Nephron (organoid): Measurements from ENCODE around the gene ZNF148.

Experiments used
- H3K27ac Mint-ChIP-seq, 3 experiments: 2 replicates each; pipeline ENCODE4 v1.8.0; 2020; ENCODE audit warnings: mixed read lengths in 3 of 3, mild to moderate bottlenecking in 2 of 3, moderate library complexity in 1 of 3
- H3K27me3 Mint-ChIP-seq: 2 replicates; pipeline ENCODE4 v1.8.0; 2021; ENCODE audit warnings: low read depth, mild to moderate bottlenecking, moderate library complexity, mixed read lengths
- H3K36me3 Mint-ChIP-seq: 2 replicates; pipeline ENCODE4 v1.8.0; 2020; ENCODE audit warnings: low read depth, mixed read lengths
- H3K4me1 Mint-ChIP-seq: 2 replicates; pipeline ENCODE4 v1.8.0; 2020; ENCODE audit warnings: mixed read lengths
- H3K4me3 Mint-ChIP-seq, 3 experiments: 2 replicates each; pipeline ENCODE4 v1.8.0; 2020; ENCODE audit warnings: mild to moderate bottlenecking in 3 of 3, mixed read lengths in 3 of 3, moderate library complexity in 2 of 3
- H3K9me3 Mint-ChIP-seq: 2 replicates; pipeline ENCODE4 v1.8.0; 2020; ENCODE audit warnings: mixed read lengths
- TF ChIP-seq, protein P1 (sequence below), 3 experiments: fragments of 200-600 bp; sonication (generic); IDR thresholded peaks; one replicate each; pipeline ENCODE4 v1.5.0; 2021; ENCODE audit warnings: antibody characterized with exemption in 3 of 3; ENCODE audit not compliant: unreplicated experiment in 3 of 3

ZNF148 gene

DNA sequence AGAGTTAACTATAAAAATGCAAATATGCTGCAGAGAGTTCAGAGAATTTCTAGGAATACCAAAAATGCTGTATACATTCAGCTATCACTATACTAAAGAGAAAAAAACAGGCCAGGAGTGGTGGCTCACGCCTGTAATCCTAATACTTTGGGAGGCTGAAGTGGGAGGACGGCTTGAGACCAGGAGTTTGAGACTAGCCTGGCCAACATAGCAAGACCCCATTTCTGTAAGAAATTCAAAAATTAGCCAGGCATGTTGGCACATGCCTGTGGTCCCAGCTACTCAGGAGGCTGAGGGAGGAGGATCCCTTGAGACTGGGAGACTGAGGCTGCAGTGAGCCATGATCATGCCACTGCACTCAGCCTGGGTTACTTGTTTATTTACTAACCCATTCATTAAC lies 87.9 kb downstream of the ZNF148 start:
- peaks cover 9% of the 10 kb centered on the region for H3K4me1 Mint-ChIP-seq
- no peak overlapping the region for H3K27ac Mint-ChIP-seq
- no peaks in the 10 kb centered on the region for H3K9me3 Mint-ChIP-seq
- H3K27me3 Mint-ChIP-seq: no peaks in the 10 kb centered on the region
- no peak overlapping the region for H3K4me3 Mint-ChIP-seq
- H3K36me3 Mint-ChIP-seq: peaks cover 40% of the 10 kb centered on the region
- TF ChIP-seq, protein P1, sequence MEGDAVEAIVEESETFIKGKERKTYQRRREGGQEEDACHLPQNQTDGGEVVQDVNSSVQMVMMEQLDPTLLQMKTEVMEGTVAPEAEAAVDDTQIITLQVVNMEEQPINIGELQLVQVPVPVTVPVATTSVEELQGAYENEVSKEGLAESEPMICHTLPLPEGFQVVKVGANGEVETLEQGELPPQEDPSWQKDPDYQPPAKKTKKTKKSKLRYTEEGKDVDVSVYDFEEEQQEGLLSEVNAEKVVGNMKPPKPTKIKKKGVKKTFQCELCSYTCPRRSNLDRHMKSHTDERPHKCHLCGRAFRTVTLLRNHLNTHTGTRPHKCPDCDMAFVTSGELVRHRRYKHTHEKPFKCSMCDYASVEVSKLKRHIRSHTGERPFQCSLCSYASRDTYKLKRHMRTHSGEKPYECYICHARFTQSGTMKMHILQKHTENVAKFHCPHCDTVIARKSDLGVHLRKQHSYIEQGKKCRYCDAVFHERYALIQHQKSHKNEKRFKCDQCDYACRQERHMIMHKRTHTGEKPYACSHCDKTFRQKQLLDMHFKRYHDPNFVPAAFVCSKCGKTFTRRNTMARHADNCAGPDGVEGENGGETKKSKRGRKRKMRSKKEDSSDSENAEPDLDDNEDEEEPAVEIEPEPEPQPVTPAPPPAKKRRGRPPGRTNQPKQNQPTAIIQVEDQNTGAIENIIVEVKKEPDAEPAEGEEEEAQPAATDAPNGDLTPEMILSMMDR (IDR thresholded peaks at IDR 0.05; ENCODE audit: unreplicated experiment in 3 of 3): no peak

DNA sequence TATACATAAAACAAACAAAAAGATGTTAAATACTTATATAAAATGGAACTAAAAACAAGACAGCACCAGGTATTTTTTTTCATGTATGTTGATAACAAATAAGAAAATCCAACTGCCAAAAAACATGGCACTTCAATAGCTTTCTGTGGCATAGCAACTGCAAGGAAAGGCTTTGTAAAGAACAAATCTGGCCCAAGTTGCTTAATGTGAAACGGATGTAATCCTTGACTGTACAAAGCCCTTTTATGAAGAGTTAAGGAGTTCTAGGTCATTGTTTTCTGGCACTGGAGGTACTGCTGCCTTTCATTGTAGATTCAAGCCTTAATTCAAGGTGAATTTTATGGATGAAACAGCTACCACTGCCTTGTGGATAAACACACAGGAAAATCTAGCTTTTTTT lies 93.7 kb downstream of the ZNF148 start:
- H3K4me1 Mint-ChIP-seq: no peaks in the 10 kb centered on the region
- H3K27ac Mint-ChIP-seq: no peak overlapping the region
- no peaks in the 10 kb centered on the region for H3K27me3 Mint-ChIP-seq
- TF ChIP-seq, protein P1 (IDR thresholded peaks at IDR 0.05; ENCODE audit: unreplicated experiment in 3 of 3): no peak
- H3K4me3 Mint-ChIP-seq: no peak overlapping the region
- peaks cover 30% of the 10 kb centered on the region for H3K36me3 Mint-ChIP-seq
- H3K9me3 Mint-ChIP-seq: no peaks in the 10 kb centered on the region

DNA sequence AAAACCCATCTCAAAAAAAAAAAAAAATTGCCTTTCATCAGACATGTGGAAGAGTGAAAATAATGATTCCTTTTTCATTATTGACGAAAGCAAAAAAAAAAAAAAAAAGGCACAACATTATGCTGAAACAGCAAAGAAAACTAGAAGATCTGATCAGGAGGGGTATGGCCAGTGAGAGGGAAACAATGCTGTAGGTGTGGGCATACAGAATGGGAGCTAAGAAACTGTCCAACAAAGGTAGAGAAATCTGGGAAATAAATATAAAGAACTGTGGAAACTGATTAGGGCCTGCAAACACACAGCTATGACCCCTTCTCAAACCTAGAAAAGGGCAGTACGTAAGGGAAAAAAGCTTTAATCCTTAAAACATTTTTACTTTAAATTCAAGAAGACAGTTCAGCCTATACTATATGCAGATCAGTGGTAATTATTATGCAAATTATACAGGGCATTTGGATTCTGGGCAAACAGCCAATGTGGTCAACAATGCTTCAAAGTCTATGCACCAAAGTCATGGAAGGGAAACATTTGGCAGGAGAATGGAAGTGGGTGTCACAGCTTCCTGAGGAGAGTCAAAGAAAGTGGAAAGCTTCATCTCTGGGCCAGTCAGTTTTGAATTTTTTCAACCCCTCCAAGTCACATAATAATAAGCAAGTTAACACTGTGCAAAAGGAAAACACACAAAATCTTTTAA lies 94.3 kb downstream of the ZNF148 start:
- TF ChIP-seq, protein P1 (IDR thresholded peaks at IDR 0.05; ENCODE audit: unreplicated experiment in 3 of 3): no peak
- H3K36me3 Mint-ChIP-seq: peaks cover 25% of the 10 kb centered on the region
- H3K4me3 Mint-ChIP-seq: no peak overlapping the region
- no peaks in the 10 kb centered on the region for H3K27me3 Mint-ChIP-seq
- H3K4me1 Mint-ChIP-seq: no peaks in the 10 kb centered on the region
- H3K9me3 Mint-ChIP-seq: no peaks in the 10 kb centered on the region
- H3K27ac Mint-ChIP-seq: no peak overlapping the region

DNA sequence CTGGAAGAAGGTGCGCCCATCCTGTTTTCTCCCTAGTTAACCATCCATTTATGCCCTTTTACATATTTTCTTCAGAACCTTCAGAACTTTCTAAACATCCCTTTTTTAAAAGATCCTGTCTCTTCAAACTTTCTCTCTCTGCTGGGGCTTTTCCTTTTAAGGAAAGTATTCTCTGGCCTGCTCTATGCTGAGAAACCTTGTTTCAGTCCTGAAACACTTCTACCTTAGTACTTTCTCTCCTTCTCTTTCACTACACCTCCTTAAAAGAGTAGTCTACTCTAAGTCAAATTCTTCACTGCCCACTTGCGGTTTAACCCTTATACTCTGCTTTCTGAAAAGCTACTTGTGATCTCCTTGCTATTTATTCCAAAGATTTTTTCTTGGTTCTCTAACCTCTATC lies 97.0 kb downstream of the ZNF148 start:
- Mint-ChIP-seq H3K36me3 (peaks cover 29% of the 10 kb centered on the region), H3K4me3 (no peak overlapping the region), H3K4me1 (no peaks in the 10 kb centered on the region), H3K27ac (peak overlapping the region in 1 of 3 experiments; percentile 29), H3K9me3 (no peaks in the 10 kb centered on the region), H3K27me3 (no peaks in the 10 kb centered on the region)
- TF ChIP-seq, protein P1 (IDR thresholded peaks at IDR 0.05; ENCODE audit: unreplicated experiment in 3 of 3): no peak

DNA sequence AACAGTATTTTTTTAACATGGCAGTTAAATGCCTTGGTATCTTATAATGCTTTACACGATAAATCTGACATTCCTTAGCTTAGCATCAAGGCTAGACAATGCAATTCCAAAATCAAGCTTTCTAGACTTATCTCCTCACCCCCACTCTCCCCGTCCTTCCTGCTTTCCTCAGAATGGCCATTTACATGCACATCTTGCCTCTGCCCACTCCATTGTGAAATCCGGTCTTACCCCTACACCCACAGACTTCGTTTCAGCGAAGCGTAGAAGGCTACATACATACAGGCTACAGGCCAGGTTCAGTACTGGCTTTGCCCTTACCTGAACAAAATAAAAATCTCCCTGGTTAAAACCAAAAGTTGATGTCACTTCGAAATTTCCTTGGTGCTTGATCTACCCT lies 104.0 kb downstream of the ZNF148 start:
- no peaks in the 10 kb centered on the region for H3K27me3 Mint-ChIP-seq
- H3K9me3 Mint-ChIP-seq: peaks cover 37% of the 10 kb centered on the region
- TF ChIP-seq, protein P1 (IDR thresholded peaks at IDR 0.05; ENCODE audit: unreplicated experiment in 3 of 3): no peak
- no peak overlapping the region for H3K27ac Mint-ChIP-seq
- no peaks in the 10 kb centered on the region for H3K4me1 Mint-ChIP-seq
- H3K36me3 Mint-ChIP-seq: peaks cover 68% of the 10 kb centered on the region
- H3K4me3 Mint-ChIP-seq: no peak overlapping the region

DNA sequence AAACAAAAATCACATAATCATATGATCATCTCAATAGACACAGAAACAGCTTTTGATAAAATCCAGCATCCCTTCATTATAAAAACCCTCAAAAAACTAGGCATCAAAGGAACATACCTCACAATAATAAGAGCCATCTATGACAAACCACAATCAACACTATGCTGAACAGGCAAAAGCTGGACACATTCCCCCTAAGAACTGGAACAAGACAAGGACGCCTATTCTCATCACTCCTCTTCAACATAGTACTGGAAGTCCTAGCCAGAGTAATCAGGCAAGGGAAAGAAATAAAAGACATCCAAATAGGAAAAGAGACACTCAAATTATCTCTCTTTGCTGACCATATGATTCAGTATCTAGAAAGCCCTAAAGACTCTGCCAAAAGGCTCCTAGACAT lies 107.7 kb downstream of the ZNF148 start:
- TF ChIP-seq, protein P1 (IDR thresholded peaks at IDR 0.05; ENCODE audit: unreplicated experiment in 3 of 3): no peak
- H3K27ac Mint-ChIP-seq: no peak overlapping the region
- no peaks in the 10 kb centered on the region for H3K4me1 Mint-ChIP-seq
- no peaks in the 10 kb centered on the region for H3K27me3 Mint-ChIP-seq
- peaks cover 75% of the 10 kb centered on the region for H3K36me3 Mint-ChIP-seq
- H3K9me3 Mint-ChIP-seq: peaks cover 40% of the 10 kb centered on the region
- H3K4me3 Mint-ChIP-seq: no peak overlapping the region
